B cell (primary cell): Measurements from ENCODE around the gene AGGF1.

ENCODE experiments used
- EZH2 ChIP-seq: IDR thresholded peaks from 2 replicates; pipeline ENCODE4 v1.6.1; 2012; ENCODE audit warnings: borderline replicate concordance, low read depth, mild to moderate bottlenecking, moderate library complexity, low read length; ENCODE audit not compliant: insufficient read depth, poor library complexity, severe bottlenecking
- TF ChIP-seq, protein P1 (sequence below): fragments of 200-600 bp; IDR thresholded peaks from one replicate; pipeline ENCODE4 v1.8.0; 2022; ENCODE audit warnings: antibody characterized with exemption, mild to moderate bottlenecking

DNA sequence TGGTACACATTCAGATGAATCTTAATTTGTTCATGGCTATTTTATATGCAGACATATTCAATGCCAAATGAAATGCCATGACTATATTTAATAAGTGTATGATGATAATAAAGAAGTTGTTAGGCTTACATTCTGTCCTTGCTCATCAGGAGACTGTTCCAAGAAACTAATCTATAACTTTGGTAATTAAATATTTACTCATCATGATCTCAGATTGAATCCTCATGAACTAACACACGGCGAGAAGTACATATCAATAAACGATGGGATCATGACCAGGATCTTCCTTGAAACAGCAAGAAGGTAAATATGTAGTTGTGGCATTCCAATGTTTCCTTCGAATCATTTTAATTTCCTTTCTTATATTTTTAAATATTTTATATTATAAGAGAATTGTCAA lies 12.5 kb upstream of the AGGF1 start:
- TF ChIP-seq, protein P1, sequence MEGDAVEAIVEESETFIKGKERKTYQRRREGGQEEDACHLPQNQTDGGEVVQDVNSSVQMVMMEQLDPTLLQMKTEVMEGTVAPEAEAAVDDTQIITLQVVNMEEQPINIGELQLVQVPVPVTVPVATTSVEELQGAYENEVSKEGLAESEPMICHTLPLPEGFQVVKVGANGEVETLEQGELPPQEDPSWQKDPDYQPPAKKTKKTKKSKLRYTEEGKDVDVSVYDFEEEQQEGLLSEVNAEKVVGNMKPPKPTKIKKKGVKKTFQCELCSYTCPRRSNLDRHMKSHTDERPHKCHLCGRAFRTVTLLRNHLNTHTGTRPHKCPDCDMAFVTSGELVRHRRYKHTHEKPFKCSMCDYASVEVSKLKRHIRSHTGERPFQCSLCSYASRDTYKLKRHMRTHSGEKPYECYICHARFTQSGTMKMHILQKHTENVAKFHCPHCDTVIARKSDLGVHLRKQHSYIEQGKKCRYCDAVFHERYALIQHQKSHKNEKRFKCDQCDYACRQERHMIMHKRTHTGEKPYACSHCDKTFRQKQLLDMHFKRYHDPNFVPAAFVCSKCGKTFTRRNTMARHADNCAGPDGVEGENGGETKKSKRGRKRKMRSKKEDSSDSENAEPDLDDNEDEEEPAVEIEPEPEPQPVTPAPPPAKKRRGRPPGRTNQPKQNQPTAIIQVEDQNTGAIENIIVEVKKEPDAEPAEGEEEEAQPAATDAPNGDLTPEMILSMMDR: no peak
- no peak for TF ChIP-seq EZH2
